Loucy (cell line): ENCODE data around the gene INSYN2B.

Experiments used
- H2AFZ ChIP-seq: fragments of 200-600 bp; sonication (generic); 2 replicates; pipeline ENCODE4 v1.6.0; 2016; ENCODE audit warnings: antibody characterized with exemption, mild to moderate bottlenecking, low read length, moderate library complexity
- H3F3A ChIP-seq: fragments of 200-600 bp; 2 replicates; pipeline ENCODE4 v1.6.0; 2016; ENCODE audit warnings: antibody characterized with exemption, low read depth, mild to moderate bottlenecking
- H3K27me3 ChIP-seq: fragments of 200-600 bp; sonication (generic); 2 replicates; pipeline ENCODE4 v1.6.1; 2014; ENCODE audit warnings: low read length, mild to moderate bottlenecking; ENCODE audit not compliant: insufficient read depth, poor library complexity, severe bottlenecking
- H3K36me3 ChIP-seq: fragments of 200-600 bp; sonication (generic); 2 replicates; pipeline ENCODE4 v1.6.1; 2016; ENCODE audit warnings: low read length; ENCODE audit not compliant: insufficient read depth
- H3K4me1 ChIP-seq: fragments of 200-600 bp; sonication (generic); 2 replicates; pipeline ENCODE4 v1.5.1; 2014; ENCODE audit warnings: low read length, mild to moderate bottlenecking; ENCODE audit not compliant: insufficient read depth, poor library complexity, severe bottlenecking
- H3K4me2 ChIP-seq: fragments of 200-600 bp; sonication (generic); 2 replicates; pipeline ENCODE4 v1.6.0; 2014; ENCODE audit warnings: antibody characterized with exemption, low read length, low read depth, mild to moderate bottlenecking; ENCODE audit not compliant: poor library complexity, severe bottlenecking
- H3K4me3 ChIP-seq: fragments of 200-600 bp; sonication (generic); 2 replicates; pipeline ENCODE4 v1.5.1; 2014; ENCODE audit warnings: low read length, mild to moderate bottlenecking, mixed read lengths; ENCODE audit not compliant: poor library complexity, severe bottlenecking
- H3K79me2 ChIP-seq: fragments of 200-600 bp; sonication (generic); 2 replicates; pipeline ENCODE4 v1.6.1; 2014; ENCODE audit warnings: low read length; ENCODE audit not compliant: insufficient read depth
- H3K9ac ChIP-seq: fragments of 200-600 bp; sonication (generic); 2 replicates; pipeline ENCODE4 v1.6.0; 2014; ENCODE audit warnings: mild to moderate bottlenecking, low read depth, low read length, moderate library complexity; ENCODE audit not compliant: poor library complexity, severe bottlenecking
- H3K9me2 ChIP-seq: fragments of 200-600 bp; sonication (generic); replicated peaks from 2 replicates; pipeline ENCODE4 v1.6.1; 2016; ENCODE audit warnings: low read depth, low read length, mixed read lengths
- H3K9me3 ChIP-seq: fragments of 200-600 bp; sonication (generic); 2 replicates; pipeline ENCODE4 v1.6.1; 2014; ENCODE audit warnings: mild to moderate bottlenecking, antibody characterized with exemption, low read length, low read depth; ENCODE audit not compliant: insufficient read depth
- H4K20me1 ChIP-seq: fragments of 200-600 bp; sonication (generic); 2 replicates; pipeline ENCODE4 v1.6.0; 2014; ENCODE audit warnings: antibody characterized with exemption, low read length, mild to moderate bottlenecking; ENCODE audit not compliant: insufficient read depth, poor library complexity, severe bottlenecking
- EZH2phosphoT487 ChIP-seq: fragments of 200-600 bp; IDR thresholded peaks from 2 replicates; pipeline ENCODE4 v1.6.1; 2018; ENCODE audit warnings: antibody characterized with exemption, mild to moderate bottlenecking, moderate library complexity, borderline replicate concordance
- TF ChIP-seq, protein P1 (sequence below): fragments of 200-600 bp; sonication (generic); conservative IDR thresholded peaks from 2 replicates; pipeline ENCODE4 v1.5.1; 2014; ENCODE audit warnings: mild to moderate bottlenecking, antibody characterized with exemption, low read length

The INSYN2B gene

DNA sequence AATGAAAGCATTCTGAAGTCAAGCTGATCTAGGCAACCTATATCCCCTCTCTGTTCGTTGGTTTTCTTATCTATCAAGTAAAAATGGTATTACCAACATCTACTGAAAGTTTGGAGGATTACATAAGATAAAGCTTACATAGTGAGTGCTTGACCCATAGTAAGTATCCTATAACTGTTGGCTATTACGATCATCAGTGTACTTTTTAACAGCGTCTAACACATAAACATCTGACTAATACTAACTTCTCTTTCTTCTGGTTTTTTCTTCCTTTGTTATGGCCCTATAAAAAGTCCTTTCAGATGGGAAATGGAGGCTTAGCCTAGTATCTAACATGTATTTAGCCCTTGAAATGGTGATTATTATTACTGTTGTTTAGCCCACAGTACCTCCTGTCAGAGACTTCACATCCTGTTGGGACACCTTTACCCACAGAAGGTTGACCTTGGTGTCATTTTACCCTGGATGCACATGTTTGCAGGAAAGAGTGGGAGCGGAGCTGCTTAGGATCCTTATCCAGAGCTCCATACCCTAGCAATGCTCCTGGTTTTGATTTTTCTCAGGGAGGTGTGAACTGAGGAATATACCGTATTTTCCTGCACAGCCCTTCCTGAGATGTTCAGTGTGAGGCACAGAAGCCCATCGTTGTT, 6.0 kb downstream of the INSYN2B start:
- H3F3A ChIP-seq: no peaks in the 10 kb centered on the region

DNA sequence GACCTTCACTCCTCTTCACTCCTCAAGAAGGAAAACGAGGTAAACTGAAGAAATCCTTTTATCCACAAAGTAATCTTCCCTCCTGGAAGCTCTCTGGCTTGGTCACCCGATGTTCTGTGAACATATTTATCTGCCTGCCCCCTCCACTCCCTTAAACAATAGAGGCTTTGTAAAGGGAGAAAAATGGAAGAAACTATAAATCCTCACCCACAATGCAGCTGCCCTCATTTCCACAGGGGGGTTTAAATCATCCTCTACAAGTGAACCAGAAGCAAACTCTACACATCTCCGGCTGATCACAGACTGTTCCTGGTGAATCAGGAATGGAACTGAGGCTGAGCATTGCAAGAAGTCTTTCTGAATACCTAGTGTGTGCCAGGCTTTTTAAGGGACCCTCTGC, 7.2 kb downstream of the INSYN2B start:
- no peak for TF ChIP-seq EZH2phosphoT487
- TF ChIP-seq, protein P1, sequence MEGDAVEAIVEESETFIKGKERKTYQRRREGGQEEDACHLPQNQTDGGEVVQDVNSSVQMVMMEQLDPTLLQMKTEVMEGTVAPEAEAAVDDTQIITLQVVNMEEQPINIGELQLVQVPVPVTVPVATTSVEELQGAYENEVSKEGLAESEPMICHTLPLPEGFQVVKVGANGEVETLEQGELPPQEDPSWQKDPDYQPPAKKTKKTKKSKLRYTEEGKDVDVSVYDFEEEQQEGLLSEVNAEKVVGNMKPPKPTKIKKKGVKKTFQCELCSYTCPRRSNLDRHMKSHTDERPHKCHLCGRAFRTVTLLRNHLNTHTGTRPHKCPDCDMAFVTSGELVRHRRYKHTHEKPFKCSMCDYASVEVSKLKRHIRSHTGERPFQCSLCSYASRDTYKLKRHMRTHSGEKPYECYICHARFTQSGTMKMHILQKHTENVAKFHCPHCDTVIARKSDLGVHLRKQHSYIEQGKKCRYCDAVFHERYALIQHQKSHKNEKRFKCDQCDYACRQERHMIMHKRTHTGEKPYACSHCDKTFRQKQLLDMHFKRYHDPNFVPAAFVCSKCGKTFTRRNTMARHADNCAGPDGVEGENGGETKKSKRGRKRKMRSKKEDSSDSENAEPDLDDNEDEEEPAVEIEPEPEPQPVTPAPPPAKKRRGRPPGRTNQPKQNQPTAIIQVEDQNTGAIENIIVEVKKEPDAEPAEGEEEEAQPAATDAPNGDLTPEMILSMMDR: no peak
- no peaks in the 10 kb centered on the region for H3K79me2 ChIP-seq
- no peaks in the 10 kb centered on the region for H3K9me2 ChIP-seq
- no peak overlapping the region for H2AFZ ChIP-seq
- no peaks in the 10 kb centered on the region for H3K9me3 ChIP-seq
- H3K4me3 ChIP-seq: no peak overlapping the region
- no peak overlapping the region for H3K9ac ChIP-seq
- H3K36me3 ChIP-seq: no peaks in the 10 kb centered on the region
- no peaks in the 10 kb centered on the region for H3K27me3 ChIP-seq
- H4K20me1 ChIP-seq: no peaks in the 10 kb centered on the region
- no peaks in the 10 kb centered on the region for H3K4me1 ChIP-seq
- no peak overlapping the region for H3K4me2 ChIP-seq
- H3F3A ChIP-seq: no peaks in the 10 kb centered on the region

More for the DNA sequence above, 6.0 kb downstream of the INSYN2B start:
- Histone ChIP-seq H3K36me3 (no peaks in the 10 kb centered on the region), H3K9me2 (no peaks in the 10 kb centered on the region), H3K27me3 (no peaks in the 10 kb centered on the region), H2AFZ (no peak overlapping the region), H3K9me3 (no peaks in the 10 kb centered on the region), H3K4me1 (no peaks in the 10 kb centered on the region), H3K4me2 (no peak overlapping the region), H4K20me1 (no peaks in the 10 kb centered on the region), H3K79me2 (no peaks in the 10 kb centered on the region), H3K9ac (no peak overlapping the region), H3K4me3 (no peak overlapping the region)
- TF ChIP-seq EZH2phosphoT487: no peak
- TF ChIP-seq, protein P1: no peak

DNA sequence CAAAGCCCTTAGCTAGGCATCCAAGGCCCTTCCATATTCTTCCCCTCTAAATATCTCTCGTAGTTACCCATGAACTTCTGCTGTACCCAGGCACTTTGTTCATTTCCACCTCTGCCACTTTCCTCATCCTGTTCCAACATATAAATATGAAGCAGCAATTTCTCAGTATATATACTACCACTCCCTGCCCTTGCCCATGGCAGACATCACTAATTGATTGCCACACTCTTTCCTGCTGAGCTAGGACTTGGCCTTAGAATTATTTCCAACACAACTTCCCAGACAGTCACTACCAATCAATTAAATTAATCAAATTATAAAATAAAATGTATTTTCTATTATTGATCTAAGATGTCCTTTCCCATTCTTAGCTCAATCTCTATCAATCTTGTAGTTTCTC, 8.5 kb downstream of the INSYN2B start:
- H3K36me3 ChIP-seq: no peaks in the 10 kb centered on the region; the same call in 1 of the 2 replicates
- no peaks in the 10 kb centered on the region for H3F3A ChIP-seq
- no peaks in the 10 kb centered on the region for H3K4me1 ChIP-seq
- H3K9ac ChIP-seq: no peak overlapping the region
- no peak overlapping the region for H2AFZ ChIP-seq
- H4K20me1 ChIP-seq: no peaks in the 10 kb centered on the region
- H3K9me3 ChIP-seq: no peaks in the 10 kb centered on the region
- no peak overlapping the region for H3K4me3 ChIP-seq
- no peaks in the 10 kb centered on the region for H3K27me3 ChIP-seq
- no peaks in the 10 kb centered on the region for H3K79me2 ChIP-seq
- TF ChIP-seq, protein P1: no peak
- no peak for TF ChIP-seq EZH2phosphoT487
- H3K4me2 ChIP-seq: no peak overlapping the region
- H3K9me2 ChIP-seq: no peaks in the 10 kb centered on the region
